ENCODE measurements around the gene THSD7B. TPM values are rescaled to one million over a fixed set of nuclear protein-coding genes. Genes with fewer than 3 reads are reported as not detected.

Gene THSD7B
- total and polyA plus RNA-seq, 2 donors from 2014 or later, result 0.34 to 0.85 TPM

GRCh38 chr2:137232076-137232475 is 466.7 kb downstream of the THSD7B start:
- no peaks in the 10 kb centered on the region for H3K36me3 ChIP-seq (ENCODE audit: control insufficient read depth in 2 of 3, insufficient read depth in 3 of 3, low read length in 3 of 3)
- H3K9ac ChIP-seq (ENCODE audit: low read length in 3 of 3), result no peak overlapping the region
- H3K4me1 ChIP-seq (ENCODE audit: control insufficient read depth in 2 of 3, insufficient read depth in 2 of 3, low read depth in 1 of 3, low read length in 3 of 3), result no peaks in the 10 kb centered on the region
- no peaks in the 10 kb centered on the region for H3K27me3 ChIP-seq (ENCODE audit: control insufficient read depth, insufficient read depth, low read length)
- TF ChIP-seq CTCF (IDR thresholded peaks at IDR 0.05; ENCODE audit: borderline replicate concordance, extremely low read depth, insufficient read depth), result no peak
- intact Hi-C loops (cut with DNase I), result no loop called here
- no peak for FAIRE-seq
- no peak overlapping the region for H3K27ac ChIP-seq (ENCODE audit: low read depth in 2 of 2, low read length in 2 of 2)
- no peak for DNase-seq
- H3K4me3 ChIP-seq (ENCODE audit: low read length in 3 of 3), result no peak overlapping the region
- no peaks in the 10 kb centered on the region for H3K9me3 ChIP-seq (ENCODE audit: control insufficient read depth in 2 of 3, insufficient read depth in 1 of 3, low read length in 3 of 3)

DNA sequence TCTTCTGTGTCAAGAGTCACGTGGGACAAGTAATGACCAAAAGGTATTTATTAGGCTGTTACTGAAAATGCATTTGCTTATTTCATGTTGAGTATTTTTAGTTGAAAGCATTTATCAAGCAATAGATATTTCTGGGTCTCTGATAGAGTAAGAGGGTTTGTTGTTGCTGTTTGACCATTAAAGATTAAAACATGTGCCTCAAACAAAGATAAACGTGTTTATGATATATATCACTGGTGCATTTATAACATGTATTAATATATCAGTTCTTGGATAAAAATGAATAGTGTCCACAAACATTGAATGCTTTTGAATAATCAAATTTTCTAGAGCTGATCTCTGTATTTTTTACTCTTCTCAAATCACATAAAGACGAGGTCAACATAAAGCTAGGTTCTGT is 467.7 kb downstream of the THSD7B start:
- H3K27me3 ChIP-seq (ENCODE audit: control insufficient read depth, insufficient read depth, low read length), result no peaks in the 10 kb centered on the region
- FAIRE-seq (no peak), DNase-seq (no peak)
- no peaks in the 10 kb centered on the region for H3K36me3 ChIP-seq (ENCODE audit: control insufficient read depth in 2 of 3, insufficient read depth in 3 of 3, low read length in 3 of 3)
- TF ChIP-seq CTCF (IDR thresholded peaks at IDR 0.05; ENCODE audit: borderline replicate concordance, extremely low read depth, insufficient read depth), result no peak
- no peaks in the 10 kb centered on the region for H3K9me3 ChIP-seq (ENCODE audit: control insufficient read depth in 2 of 3, insufficient read depth in 1 of 3, low read length in 3 of 3)
- H3K4me1 ChIP-seq (ENCODE audit: control insufficient read depth in 2 of 3, insufficient read depth in 2 of 3, low read depth in 1 of 3, low read length in 3 of 3), result no peaks in the 10 kb centered on the region
- intact Hi-C loops (cut with DNase I), result no loop called here
- H3K9ac ChIP-seq (ENCODE audit: low read length in 3 of 3), result no peak overlapping the region
- H3K27ac ChIP-seq (ENCODE audit: low read depth in 2 of 2, low read length in 2 of 2), result no peak overlapping the region
- no peak overlapping the region for H3K4me3 ChIP-seq (ENCODE audit: low read length in 3 of 3)

GRCh38 chr2:137237055-137237454 is 471.7 kb downstream of the THSD7B start:
- TF ChIP-seq CTCF (IDR thresholded peaks at IDR 0.05; ENCODE audit: borderline replicate concordance, extremely low read depth, insufficient read depth), result no peak
- Histone ChIP-seq H3K4me3 (ENCODE audit: low read length in 3 of 3) (no peak overlapping the region), H3K4me1 (ENCODE audit: control insufficient read depth in 2 of 3, insufficient read depth in 2 of 3, low read depth in 1 of 3, low read length in 3 of 3) (no peaks in the 10 kb centered on the region), H3K9me3 (ENCODE audit: control insufficient read depth in 2 of 3, insufficient read depth in 1 of 3, low read length in 3 of 3) (no peaks in the 10 kb centered on the region), H3K27me3 (ENCODE audit: control insufficient read depth, insufficient read depth, low read length) (no peaks in the 10 kb centered on the region), H3K9ac (ENCODE audit: low read length in 3 of 3) (no peak overlapping the region), H3K36me3 (ENCODE audit: control insufficient read depth in 2 of 3, insufficient read depth in 3 of 3, low read length in 3 of 3) (no peaks in the 10 kb centered on the region), H3K27ac (ENCODE audit: low read depth in 2 of 2, low read length in 2 of 2) (no peak overlapping the region)
- no peak for DNase-seq
- intact Hi-C loops (cut with DNase I), result no loop called here
- FAIRE-seq, result no peak

- no peaks in the 10 kb centered on the region for H3K4me1 ChIP-seq (ENCODE audit: control insufficient read depth in 2 of 3, insufficient read depth in 2 of 3, low read depth in 1 of 3, low read length in 3 of 3)
- FAIRE-seq, result no peak
- H3K4me3 ChIP-seq (ENCODE audit: low read length in 3 of 3), result no peak overlapping the region
- no peak overlapping the region for H3K27ac ChIP-seq (ENCODE audit: low read depth in 2 of 2, low read length in 2 of 2)
- no peaks in the 10 kb centered on the region for H3K36me3 ChIP-seq (ENCODE audit: control insufficient read depth in 2 of 3, insufficient read depth in 3 of 3, low read length in 3 of 3)
- DNase-seq, result no peak
- H3K27me3 ChIP-seq (ENCODE audit: control insufficient read depth, insufficient read depth, low read length), result no peaks in the 10 kb centered on the region
- TF ChIP-seq CTCF (IDR thresholded peaks at IDR 0.05; ENCODE audit: borderline replicate concordance, extremely low read depth, insufficient read depth), result no peak
- H3K9ac ChIP-seq (ENCODE audit: low read length in 3 of 3), result no peak overlapping the region
- H3K9me3 ChIP-seq (ENCODE audit: control insufficient read depth in 2 of 3, insufficient read depth in 1 of 3, low read length in 3 of 3), result no peaks in the 10 kb centered on the region
- intact Hi-C loops (cut with DNase I), result no loop called here
Measured at GRCh38 chr2:137238065-137238464, 472.7 kb downstream of the THSD7B start.
